HepG2 (cell line): ENCODE data around the gene MREG. TPM values are rescaled to one million over a fixed set of nuclear protein-coding genes. Genes with fewer than 3 reads are reported as not detected.

Source experiments
- MIER2 ChIP-seq: IDR thresholded peaks from 2 replicates; pipeline ENCODE4 v1.6.1; 2016; ENCODE audit warnings: missing biosample characterization, missing genetic modification reagents
- NCOA1 ChIP-seq: sonication (generic); formaldehyde crosslinking; IDR thresholded peaks from 2 replicates; pipeline ENCODE4 v1.9.0; 2021; ENCODE audit warnings: missing genetic modification reagents
- NCOR1 ChIP-seq: fragments of 200-600 bp; sonication (generic); IDR thresholded peaks from 2 replicates; pipeline ENCODE4 v1.7.0; 2017; ENCODE audit warnings: antibody characterized with exemption, low read length, borderline replicate concordance
- PAF1 ChIP-seq: IDR thresholded peaks from 2 replicates; pipeline ENCODE4 v1.6.1; 2016; ENCODE audit warnings: missing genetic modification reagents, missing compliant biosample characterization
- SALL1 ChIP-seq: sonication (generic); formaldehyde crosslinking; IDR thresholded peaks from 2 replicates; pipeline ENCODE4 v1.8.0; 2022; ENCODE audit warnings: mild to moderate bottlenecking, missing genetic modification reagents
- SSRP1 ChIP-seq: IDR thresholded peaks from 2 replicates; pipeline ENCODE4 v1.6.1; 2016; ENCODE audit warnings: control low read depth
- USF2 ChIP-seq, 2 experiments: sonication (generic) in 1 of 2; formaldehyde crosslinking in 1 of 2; IDR thresholded peaks; 2 replicates each; pipeline versions ENCODE4 v1.5.1 to v1.6.1; 2011 to 2020; ENCODE audit warnings: borderline replicate concordance in 1 of 2, low read depth in 1 of 2, low read length in 1 of 2, mild to moderate bottlenecking in 1 of 2, missing genetic modification reagents in 1 of 2, moderate library complexity in 1 of 2
- ZBTB7A ChIP-seq: sonication (generic); formaldehyde crosslinking; IDR thresholded peaks from 2 replicates; pipeline ENCODE4 v1.8.0; 2022; ENCODE audit warnings: mild to moderate bottlenecking, missing genetic modification reagents
- ZNF225 ChIP-seq: sonication (generic); formaldehyde crosslinking; IDR thresholded peaks from 2 replicates; pipeline ENCODE4 v1.4.0; 2020; ENCODE audit warnings: mild to moderate bottlenecking, missing genetic modification reagents
- ZNF44 ChIP-seq: sonication (generic); formaldehyde crosslinking; IDR thresholded peaks from 2 replicates; pipeline ENCODE4 v1.5.1; 2020; ENCODE audit warnings: mild to moderate bottlenecking, missing genetic modification reagents
- ZNF615 ChIP-seq: sonication (generic); formaldehyde crosslinking; IDR thresholded peaks from 2 replicates; pipeline ENCODE4 v1.5.0; 2020; ENCODE audit warnings: mild to moderate bottlenecking, missing genetic modification reagents, borderline replicate concordance
- ZNF652 ChIP-seq: IDR thresholded peaks from 2 replicates; pipeline ENCODE4 v1.6.1; 2016; ENCODE audit warnings: low read depth, borderline replicate concordance
- ZSCAN22 ChIP-seq: sonication (generic); formaldehyde crosslinking; IDR thresholded peaks from 2 replicates; pipeline ENCODE4 v1.4.0; 2020; ENCODE audit warnings: mild to moderate bottlenecking, missing genetic modification reagents
- polyA plus RNA-seq, 8 experiments: library from polyadenylated mRNA; depleted of rRNA in 3 of 8; stranded (reverse) in 7 of 8; unstranded in 1 of 8; fragments of >200 nt; fragmentation: Illumina TruSeq in 4 of 8; extraction: Trizol in 4 of 8; gene quantifications; 2 replicates each; pipeline versions ENCODE4 v1.2.1 to v1.2.3, GENCODE V29; 2011 to 2016; ENCODE audit warnings: low read depth in 4 of 8, missing spikeins in 1 of 8, mixed read lengths in 1 of 8; ENCODE audit not compliant: insufficient read depth in 1 of 8
- total RNA-seq, 5 experiments: library from RNA; depleted of rRNA; stranded (reverse); fragments of >200 nt; fragmentation: Illumina TruSeq; extraction: Trizol; gene quantifications; 2 replicates each; pipeline ENCODE4 v1.2.3, GENCODE V29; 2016; ENCODE audit warnings: low read depth in 1 of 5
- TF ChIP-seq, protein P1 (sequence below): sonication (generic); formaldehyde crosslinking; IDR thresholded peaks from 2 replicates; pipeline ENCODE4 v1.4.0; 2020; ENCODE audit warnings: missing genetic modification reagents, borderline replicate concordance
- TF ChIP-seq, protein P2 (sequence below): sonication (generic); formaldehyde crosslinking; IDR thresholded peaks from 2 replicates; pipeline ENCODE4 v1.5.0; 2020; ENCODE audit warnings: mild to moderate bottlenecking, missing genetic modification reagents
- TF ChIP-seq, protein P3 (sequence below): sonication (generic); formaldehyde crosslinking; conservative IDR thresholded peaks from 2 replicates; pipeline ENCODE4 v1.4.0; 2020; ENCODE audit warnings: missing genetic modification reagents
- TF ChIP-seq, protein P4 (sequence below): sonication (generic); formaldehyde crosslinking; IDR thresholded peaks from 2 replicates; pipeline ENCODE4 v1.4.0; 2020; ENCODE audit warnings: missing genetic modification reagents

MREG gene
- total and polyA plus RNA-seq, 2 of the 13 experiments (the other 11 are each of a cell fraction or from before 2014, with no cell fraction given), result 7.5 to 23.3 TPM

DNA sequence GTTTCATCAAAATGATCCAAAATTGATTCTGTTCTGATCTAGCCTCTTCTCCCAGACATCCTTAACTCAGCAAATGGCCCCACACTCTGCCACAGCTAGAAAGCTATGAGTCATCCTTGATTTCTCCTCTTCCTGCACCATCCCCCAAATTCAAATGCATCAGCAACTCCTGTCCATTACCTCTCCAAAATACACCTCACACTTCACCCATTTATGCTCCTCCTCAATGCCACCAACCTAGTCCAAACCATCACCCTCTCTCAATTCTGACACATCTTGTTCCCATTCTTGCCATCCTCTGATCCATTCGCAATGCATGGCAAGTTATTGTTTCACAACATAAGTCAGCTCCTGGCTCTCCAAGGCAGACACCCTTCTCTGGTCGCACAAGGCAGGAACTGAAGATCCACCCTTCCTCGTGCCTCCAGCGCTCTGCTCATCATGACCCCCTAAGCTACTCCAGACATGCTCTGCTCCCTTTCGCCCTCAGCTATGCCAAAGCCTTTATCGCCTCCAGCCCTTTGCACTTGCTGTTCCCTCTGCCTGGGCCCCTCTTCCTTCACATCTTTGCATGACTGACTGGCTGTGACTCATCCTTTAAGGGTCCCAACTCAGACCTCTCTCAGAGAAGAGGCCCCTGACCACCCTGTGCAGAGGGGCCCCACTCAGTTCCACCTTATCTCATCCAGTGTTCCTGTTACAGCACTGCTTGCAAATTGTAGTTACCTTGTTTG is 83.6 kb downstream of the MREG start (continued):
- TF ChIP-seq PAF1 (CRISPR knock-in tag) (no peak), MIER2 (CRISPR knock-in tag) (no peak), NCOR1 (no peak), ZNF652 (CRISPR knock-in tag) (no peak), ZNF44 (no peak), SALL1 (CRISPR knock-in tag) (no peak), USF2 (IDR thresholded peaks at IDR 0.05; ENCODE audit: low read depth, low read length) (no peak), USF2 (CRISPR knock-in tag; IDR thresholded peaks at IDR 0.05; ENCODE audit: borderline replicate concordance) (no peak), ZNF615 (no peak), ZBTB7A (CRISPR knock-in tag) (peak; percentile 49; the same call in 1 of the 2 replicates), ZNF225 (CRISPR knock-in tag) (no peak), SSRP1 (CRISPR knock-in tag) (no peak), ZSCAN22 (no peak), NCOA1 (CRISPR knock-in tag) (no peak)
- TF ChIP-seq, protein P1, sequence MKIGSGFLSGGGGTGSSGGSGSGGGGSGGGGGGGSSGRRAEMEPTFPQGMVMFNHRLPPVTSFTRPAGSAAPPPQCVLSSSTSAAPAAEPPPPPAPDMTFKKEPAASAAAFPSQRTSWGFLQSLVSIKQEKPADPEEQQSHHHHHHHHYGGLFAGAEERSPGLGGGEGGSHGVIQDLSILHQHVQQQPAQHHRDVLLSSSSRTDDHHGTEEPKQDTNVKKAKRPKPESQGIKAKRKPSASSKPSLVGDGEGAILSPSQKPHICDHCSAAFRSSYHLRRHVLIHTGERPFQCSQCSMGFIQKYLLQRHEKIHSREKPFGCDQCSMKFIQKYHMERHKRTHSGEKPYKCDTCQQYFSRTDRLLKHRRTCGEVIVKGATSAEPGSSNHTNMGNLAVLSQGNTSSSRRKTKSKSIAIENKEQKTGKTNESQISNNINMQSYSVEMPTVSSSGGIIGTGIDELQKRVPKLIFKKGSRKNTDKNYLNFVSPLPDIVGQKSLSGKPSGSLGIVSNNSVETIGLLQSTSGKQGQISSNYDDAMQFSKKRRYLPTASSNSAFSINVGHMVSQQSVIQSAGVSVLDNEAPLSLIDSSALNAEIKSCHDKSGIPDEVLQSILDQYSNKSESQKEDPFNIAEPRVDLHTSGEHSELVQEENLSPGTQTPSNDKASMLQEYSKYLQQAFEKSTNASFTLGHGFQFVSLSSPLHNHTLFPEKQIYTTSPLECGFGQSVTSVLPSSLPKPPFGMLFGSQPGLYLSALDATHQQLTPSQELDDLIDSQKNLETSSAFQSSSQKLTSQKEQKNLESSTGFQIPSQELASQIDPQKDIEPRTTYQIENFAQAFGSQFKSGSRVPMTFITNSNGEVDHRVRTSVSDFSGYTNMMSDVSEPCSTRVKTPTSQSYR (CRISPR knock-in tag), result peak; percentile 11; the same call in 1 of the 2 replicates
- TF ChIP-seq, protein P2, sequence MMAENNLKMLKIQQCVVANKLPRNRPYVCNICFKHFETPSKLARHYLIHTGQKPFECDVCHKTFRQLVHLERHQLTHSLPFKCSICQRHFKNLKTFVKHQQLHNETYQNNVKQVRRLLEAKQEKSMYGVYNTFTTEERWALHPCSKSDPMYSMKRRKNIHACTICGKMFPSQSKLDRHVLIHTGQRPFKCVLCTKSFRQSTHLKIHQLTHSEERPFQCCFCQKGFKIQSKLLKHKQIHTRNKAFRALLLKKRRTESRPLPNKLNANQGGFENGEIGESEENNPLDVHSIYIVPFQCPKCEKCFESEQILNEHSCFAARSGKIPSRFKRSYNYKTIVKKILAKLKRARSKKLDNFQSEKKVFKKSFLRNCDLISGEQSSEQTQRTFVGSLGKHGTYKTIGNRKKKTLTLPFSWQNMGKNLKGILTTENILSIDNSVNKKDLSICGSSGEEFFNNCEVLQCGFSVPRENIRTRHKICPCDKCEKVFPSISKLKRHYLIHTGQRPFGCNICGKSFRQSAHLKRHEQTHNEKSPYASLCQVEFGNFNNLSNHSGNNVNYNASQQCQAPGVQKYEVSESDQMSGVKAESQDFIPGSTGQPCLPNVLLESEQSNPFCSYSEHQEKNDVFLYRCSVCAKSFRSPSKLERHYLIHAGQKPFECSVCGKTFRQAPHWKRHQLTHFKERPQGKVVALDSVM (CRISPR knock-in tag), result no peak
- TF ChIP-seq, protein P3, sequence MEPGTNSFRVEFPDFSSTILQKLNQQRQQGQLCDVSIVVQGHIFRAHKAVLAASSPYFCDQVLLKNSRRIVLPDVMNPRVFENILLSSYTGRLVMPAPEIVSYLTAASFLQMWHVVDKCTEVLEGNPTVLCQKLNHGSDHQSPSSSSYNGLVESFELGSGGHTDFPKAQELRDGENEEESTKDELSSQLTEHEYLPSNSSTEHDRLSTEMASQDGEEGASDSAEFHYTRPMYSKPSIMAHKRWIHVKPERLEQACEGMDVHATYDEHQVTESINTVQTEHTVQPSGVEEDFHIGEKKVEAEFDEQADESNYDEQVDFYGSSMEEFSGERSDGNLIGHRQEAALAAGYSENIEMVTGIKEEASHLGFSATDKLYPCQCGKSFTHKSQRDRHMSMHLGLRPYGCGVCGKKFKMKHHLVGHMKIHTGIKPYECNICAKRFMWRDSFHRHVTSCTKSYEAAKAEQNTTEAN (CRISPR knock-in tag), result no peak
- TF ChIP-seq, protein P4, sequence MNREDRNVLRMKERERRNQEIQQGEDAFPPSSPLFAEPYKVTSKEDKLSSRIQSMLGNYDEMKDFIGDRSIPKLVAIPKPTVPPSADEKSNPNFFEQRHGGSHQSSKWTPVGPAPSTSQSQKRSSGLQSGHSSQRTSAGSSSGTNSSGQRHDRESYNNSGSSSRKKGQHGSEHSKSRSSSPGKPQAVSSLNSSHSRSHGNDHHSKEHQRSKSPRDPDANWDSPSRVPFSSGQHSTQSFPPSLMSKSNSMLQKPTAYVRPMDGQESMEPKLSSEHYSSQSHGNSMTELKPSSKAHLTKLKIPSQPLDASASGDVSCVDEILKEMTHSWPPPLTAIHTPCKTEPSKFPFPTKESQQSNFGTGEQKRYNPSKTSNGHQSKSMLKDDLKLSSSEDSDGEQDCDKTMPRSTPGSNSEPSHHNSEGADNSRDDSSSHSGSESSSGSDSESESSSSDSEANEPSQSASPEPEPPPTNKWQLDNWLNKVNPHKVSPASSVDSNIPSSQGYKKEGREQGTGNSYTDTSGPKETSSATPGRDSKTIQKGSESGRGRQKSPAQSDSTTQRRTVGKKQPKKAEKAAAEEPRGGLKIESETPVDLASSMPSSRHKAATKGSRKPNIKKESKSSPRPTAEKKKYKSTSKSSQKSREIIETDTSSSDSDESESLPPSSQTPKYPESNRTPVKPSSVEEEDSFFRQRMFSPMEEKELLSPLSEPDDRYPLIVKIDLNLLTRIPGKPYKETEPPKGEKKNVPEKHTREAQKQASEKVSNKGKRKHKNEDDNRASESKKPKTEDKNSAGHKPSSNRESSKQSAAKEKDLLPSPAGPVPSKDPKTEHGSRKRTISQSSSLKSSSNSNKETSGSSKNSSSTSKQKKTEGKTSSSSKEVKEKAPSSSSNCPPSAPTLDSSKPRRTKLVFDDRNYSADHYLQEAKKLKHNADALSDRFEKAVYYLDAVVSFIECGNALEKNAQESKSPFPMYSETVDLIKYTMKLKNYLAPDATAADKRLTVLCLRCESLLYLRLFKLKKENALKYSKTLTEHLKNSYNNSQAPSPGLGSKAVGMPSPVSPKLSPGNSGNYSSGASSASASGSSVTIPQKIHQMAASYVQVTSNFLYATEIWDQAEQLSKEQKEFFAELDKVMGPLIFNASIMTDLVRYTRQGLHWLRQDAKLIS (CRISPR knock-in tag), result no peak
